ENCODE results near the gene ZC3H7A. TPM values are rescaled to one million over a fixed set of nuclear protein-coding genes. Genes with fewer than 3 reads are reported as not detected.

The ZC3H7A gene
- total RNA-seq, 1 experiment from 2014 or later: 43.1 TPM

GRCh38 chr16:11721781-11722467 lies 75.1 kb downstream of the ZC3H7A start:
- no peak overlapping the region for H3T11ph ChIP-seq (ENCODE audit: low read length)
- H4K91ac ChIP-seq (ENCODE audit: insufficient read length, low read depth, low read length): no peak overlapping the region
- H2AK5ac ChIP-seq (ENCODE audit: insufficient read length, low read length): no peak overlapping the region
- no peak overlapping the region for H3K27ac ChIP-seq (ENCODE audit: insufficient read length, low read depth, low read length)
- no peak overlapping the region for H3K23ac ChIP-seq (ENCODE audit: insufficient read length, low read depth, low read length)
- H3K4me1 ChIP-seq (ENCODE audit: insufficient read depth, low read length): no peaks in the 10 kb centered on the region
- no peak overlapping the region for H2BK12ac ChIP-seq (ENCODE audit: insufficient read length, low read depth, low read length)
- no peaks in the 10 kb centered on the region for H3K79me1 ChIP-seq (ENCODE audit: insufficient read depth, low read depth, low read length, poor library complexity, severe bottlenecking)
- no peak overlapping the region for H4K5ac ChIP-seq (ENCODE audit: insufficient read length, low read depth, low read length)
- H3K23me2 ChIP-seq (ENCODE audit: insufficient read length, low read depth, low read length, poor library complexity, severe bottlenecking): no peaks in the 10 kb centered on the region
- no peak overlapping the region for H2BK5ac ChIP-seq (ENCODE audit: insufficient read length, low read length)
- TF ChIP-seq CTCF (conservative IDR thresholded peaks at IDR 0.05): no peak
- H3K9ac ChIP-seq (ENCODE audit: extremely low read depth, insufficient read length, low read length): no peak overlapping the region
- no peak overlapping the region for H2BK20ac ChIP-seq (ENCODE audit: low read depth, low read length, poor library complexity, severe bottlenecking)
- H3K27me3 ChIP-seq (ENCODE audit: insufficient read depth, low read length): no peaks in the 10 kb centered on the region
- H3K9me3 ChIP-seq (ENCODE audit: control insufficient read depth, low read depth, low read length): no peaks in the 10 kb centered on the region
- H3K18ac ChIP-seq (ENCODE audit: insufficient read length, low read depth, low read length): no peak overlapping the region
- H3K27ac Mint-ChIP-seq: peak overlapping the region in 2 of 3 experiments; percentile 1 to 5; a peak in 1 of 7 replicates
- H2BK120ac ChIP-seq (ENCODE audit: low read depth, low read length, poor library complexity, severe bottlenecking): no peak overlapping the region
- H4K8ac ChIP-seq (replicated peaks; ENCODE audit: insufficient read length, low read depth, low read length): no peak overlapping the region
- H3K79me2 ChIP-seq (ENCODE audit: insufficient read depth, low read length): no peaks in the 10 kb centered on the region
- H4K20me1 ChIP-seq (ENCODE audit: control insufficient read depth, insufficient read depth, insufficient read length): no peaks in the 10 kb centered on the region
- H2AFZ ChIP-seq (ENCODE audit: low read length): no peak overlapping the region
- peaks cover 4 to 33% (median 23%) of the 10 kb centered on the region in 3 experiments; a peak in 6 of 7 replicates for H3K36me3 Mint-ChIP-seq (ENCODE audit: insufficient read depth in 1 of 3, low read depth in 3 of 3)
- H3K4me3 Mint-ChIP-seq: no peak overlapping the region
- H3K56ac ChIP-seq (ENCODE audit: insufficient read length, low read depth, low read length): no peak overlapping the region
- H3K27me3 Mint-ChIP-seq (ENCODE audit: low read depth): no peaks in the 10 kb centered on the region
- no CpG with 5 or more reads among the region's 4 CpGs for WGBS (ENCODE audit: extremely low coverage, insufficient read length, low lambda C conversion rate)
- DNase-seq: no peak
- no peak overlapping the region for H3K4me2 ChIP-seq (ENCODE audit: insufficient read depth, insufficient read length, low read length)
- no peak overlapping the region for H3K4ac ChIP-seq (ENCODE audit: low read depth, low read length)
- no peak overlapping the region for H2BK15ac ChIP-seq (ENCODE audit: low read depth, low read length)
- H3K9me3 Mint-ChIP-seq: no peaks in the 10 kb centered on the region
- H3K14ac ChIP-seq (ENCODE audit: insufficient read depth, low read length): no peak overlapping the region
- H3K4me1 Mint-ChIP-seq: no peaks in the 10 kb centered on the region; a peak in 1 of 4 replicates
